ENCODE measurements around the gene RAG2. TPM values are rescaled to one million over a fixed set of nuclear protein-coding genes. Genes with fewer than 3 reads are reported as not detected.

RAG2 gene
- total and polyA plus RNA-seq, 8 donors: not detected

Other genes starting within 250 kb of the RAG2 start
- 1 to 10 TPM; 5.0 to 9.5 (median 6.1) TPM for gene TRAF6, start 88.0 kb downstream of the RAG2 start, total RNA-seq
- gene TRAF6, start 88.0 kb downstream of the RAG2 start, polyA plus RNA-seq: 1 to 10 TPM; 1.2 to 3.4 TPM
- gene RAG1, start 30.2 kb downstream of the RAG2 start, total RNA-seq: under 1 TPM; 0.13 to 0.81 (median 0.64) TPM
- under 1 TPM; 0.26 to 0.34 TPM for gene RAG1, start 30.2 kb downstream of the RAG2 start, polyA plus RNA-seq
- gene IFTAP, start 3.7 kb downstream of the RAG2 start, total RNA-seq: 10 to 100 TPM in 1 of 6 donors, 1 to 10 TPM in 5; 4.2 to 10.6 (median 6.7) TPM
- gene IFTAP, start 3.7 kb downstream of the RAG2 start, polyA plus RNA-seq: 10 to 100 TPM; 11.9 to 14.4 TPM

Data from pancreas (tissue), 8 donors.